HG03135 (cell line): ENCODE data around the gene FMN1.
A peak's percentile ranks its signal among the peaks of the same experiment; 100 is the strongest.

ENCODE experiments used
- ATAC-seq: cut with Tn5 transposase; IDR thresholded peaks from one replicate; pipeline ENCODE4 v1.9.1; 2021; ENCODE audit warnings: mild to moderate bottlenecking, moderate library complexity; ENCODE audit not compliant: unreplicated experiment

The FMN1 gene

GRCh38 chr15:33201491-33202231 lies 7.1 kb upstream of the FMN1 start:
- ATAC-seq = peak; percentile 84

DNA sequence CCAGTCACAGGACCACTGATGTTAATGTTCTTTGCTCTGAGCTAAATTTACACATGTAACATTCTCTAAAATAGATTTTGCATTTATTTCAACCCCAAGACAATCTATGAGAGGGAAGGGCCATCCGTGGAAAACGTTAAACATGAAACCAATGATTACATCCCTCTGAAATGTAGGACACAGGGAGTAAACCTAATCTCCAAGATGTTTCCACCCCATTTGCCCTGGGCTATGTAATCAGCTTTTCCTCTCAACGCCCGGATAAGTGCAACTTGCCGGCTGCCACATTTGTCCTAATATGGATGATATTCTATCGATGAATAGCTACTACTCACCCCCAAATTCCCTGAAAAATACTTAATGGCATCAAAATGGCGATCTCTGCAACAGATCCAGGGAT lies 6.4 kb upstream of the FMN1 start:
- no peak for ATAC-seq

DNA sequence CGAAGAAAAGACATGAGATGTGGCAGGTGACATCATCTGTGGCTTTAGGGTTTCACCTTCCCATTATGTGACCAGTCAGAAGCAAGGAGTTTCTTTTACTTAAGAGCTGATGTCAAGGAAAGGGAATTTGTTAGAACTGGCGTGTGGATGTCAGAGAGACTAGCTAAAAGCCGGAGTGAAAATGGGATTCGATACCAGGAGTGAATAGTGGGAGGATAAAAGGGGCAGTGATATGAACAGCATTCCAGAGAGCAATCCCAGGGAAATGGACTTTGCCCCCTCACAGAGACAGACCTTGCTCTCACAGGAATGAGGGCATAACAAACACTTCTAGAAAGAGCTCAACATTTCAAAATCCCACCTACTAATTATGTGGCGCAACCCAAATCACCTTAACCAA lies 5.9 kb upstream of the FMN1 start:
- ATAC-seq = no peak

DNA sequence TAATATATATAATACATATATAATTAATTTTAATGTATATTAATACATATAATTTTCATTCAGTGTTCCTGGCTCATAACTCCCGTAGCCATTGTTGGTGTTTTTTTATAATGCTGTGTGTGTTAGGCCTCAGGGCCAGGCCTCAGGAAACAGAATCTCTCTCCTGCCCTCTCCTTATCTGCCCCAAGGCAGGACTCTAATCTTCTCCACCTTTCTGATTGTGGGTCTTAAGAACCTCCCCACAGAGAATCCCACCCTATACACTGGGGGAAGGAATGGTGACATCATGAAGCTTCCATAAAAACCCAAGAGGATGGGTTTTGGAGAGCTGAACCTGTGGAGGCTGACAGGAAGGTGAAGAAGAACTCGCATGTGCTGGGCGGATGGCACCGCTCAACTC lies 4.0 kb upstream of the FMN1 start:
- no peak for ATAC-seq

DNA sequence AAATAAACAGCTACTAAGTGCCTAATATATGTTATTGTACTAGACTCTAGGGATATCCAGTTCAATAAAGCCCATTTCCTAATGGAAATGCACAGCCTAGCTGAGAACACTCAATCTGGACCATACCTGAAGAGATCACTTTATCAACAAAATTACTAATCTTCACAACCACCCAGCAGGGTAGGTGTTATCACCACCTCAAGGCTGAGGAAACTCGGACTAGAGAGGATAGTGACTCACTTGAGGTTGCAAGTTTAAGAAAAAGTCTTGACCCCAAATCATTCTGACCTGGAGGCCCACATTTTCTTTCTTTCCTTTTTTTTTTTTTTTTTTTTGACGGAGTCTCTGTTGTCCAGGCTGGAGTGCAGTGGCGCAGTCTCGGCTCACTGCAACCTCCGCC lies 3.1 kb upstream of the FMN1 start:
- no peak for ATAC-seq

DNA sequence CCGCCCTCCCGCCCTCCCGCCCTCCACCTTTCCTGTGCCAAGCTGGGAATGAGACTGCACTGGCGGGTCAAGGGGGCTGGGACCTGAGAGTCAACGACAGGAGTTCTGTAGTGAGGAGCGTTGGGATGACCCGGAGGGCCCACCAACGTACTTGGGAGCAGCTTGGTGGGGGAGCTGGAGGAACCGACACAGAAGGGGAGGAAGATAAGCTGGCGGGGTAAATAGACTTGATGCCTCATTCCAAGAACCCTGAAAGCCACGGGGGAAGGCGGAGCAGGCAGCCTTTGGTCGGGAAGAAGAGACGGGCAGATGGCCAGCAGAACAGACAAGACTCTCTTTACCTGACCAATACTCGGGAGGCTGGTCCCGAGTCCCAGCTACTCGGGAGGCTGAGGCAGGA lies 277 bp downstream of the FMN1 start:
- peak; percentile 11 for ATAC-seq

- no peak for ATAC-seq
Measured at GRCh38 chr15:33191591-33191990, 2.9 kb downstream of the FMN1 start.

DNA sequence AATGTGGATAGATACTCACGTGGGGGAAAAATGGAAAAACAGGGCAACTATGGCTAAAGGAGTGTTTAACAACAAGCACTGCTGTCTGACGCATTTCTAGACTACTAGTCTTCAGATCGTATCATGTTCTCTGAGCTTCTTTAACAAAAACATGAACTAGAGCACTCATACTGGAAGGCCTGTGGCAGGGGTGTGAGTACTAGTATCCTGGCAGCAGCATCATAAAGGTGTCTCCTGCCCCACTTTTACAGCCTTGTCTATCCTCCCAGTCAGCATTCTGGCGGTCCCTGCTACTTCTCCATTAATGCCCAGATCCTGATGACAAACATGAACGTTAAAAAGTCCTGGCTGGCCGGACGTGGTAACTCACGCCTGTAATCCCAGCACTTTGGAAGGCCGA lies 4.0 kb downstream of the FMN1 start:
- ATAC-seq = no peak

DNA sequence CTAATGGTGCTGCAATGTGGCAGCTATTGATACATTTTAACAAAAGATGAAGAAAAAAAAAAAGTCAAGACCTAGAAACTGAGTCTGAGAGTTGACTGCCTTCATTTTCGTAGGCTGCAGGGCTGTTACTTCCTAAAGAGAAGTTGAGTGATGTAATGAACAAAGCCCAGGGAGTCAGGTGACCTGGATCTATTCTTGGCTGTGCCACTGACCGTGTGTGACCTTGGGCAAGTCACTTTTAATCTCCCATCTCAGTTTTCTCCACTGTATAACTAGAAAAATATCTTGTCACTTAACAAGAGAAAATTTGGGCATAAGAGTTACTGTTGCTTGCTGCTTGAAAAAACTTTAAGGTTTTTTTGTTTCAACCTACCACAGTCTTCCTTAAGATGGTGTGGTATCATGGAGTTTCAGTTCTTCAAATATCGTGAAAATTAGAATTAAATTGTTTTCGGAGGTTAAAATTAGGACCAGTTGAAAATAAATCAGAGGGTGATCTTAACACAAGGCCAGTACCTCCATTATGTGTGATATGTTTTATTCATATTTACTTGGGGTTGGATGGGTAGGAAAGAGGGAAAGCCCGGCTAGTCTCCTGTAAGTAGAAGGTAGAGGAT lies 5.8 kb downstream of the FMN1 start:
- ATAC-seq = no peak

GRCh38 chr15:33188159-33188558 lies 6.4 kb downstream of the FMN1 start:
- ATAC-seq = no peak

DNA sequence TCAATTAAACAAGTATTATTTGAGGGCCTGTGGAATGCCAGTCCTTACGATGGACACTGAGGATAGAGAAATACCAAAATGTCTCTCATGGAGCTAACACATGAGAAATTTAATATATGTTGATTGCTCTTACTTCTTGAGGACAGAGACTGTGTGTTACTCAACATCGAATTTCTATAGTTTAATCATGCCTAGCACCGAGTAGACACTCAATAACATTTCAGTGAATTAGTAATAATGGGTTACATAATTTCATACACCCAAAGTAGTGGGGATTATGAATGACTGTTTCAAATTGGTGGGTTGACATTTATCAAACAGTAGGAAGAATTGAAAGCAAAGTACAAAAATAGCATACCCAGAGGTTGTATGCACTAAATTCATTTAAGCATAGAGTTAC lies 11.2 kb downstream of the FMN1 start:
- ATAC-seq = no peak

DNA sequence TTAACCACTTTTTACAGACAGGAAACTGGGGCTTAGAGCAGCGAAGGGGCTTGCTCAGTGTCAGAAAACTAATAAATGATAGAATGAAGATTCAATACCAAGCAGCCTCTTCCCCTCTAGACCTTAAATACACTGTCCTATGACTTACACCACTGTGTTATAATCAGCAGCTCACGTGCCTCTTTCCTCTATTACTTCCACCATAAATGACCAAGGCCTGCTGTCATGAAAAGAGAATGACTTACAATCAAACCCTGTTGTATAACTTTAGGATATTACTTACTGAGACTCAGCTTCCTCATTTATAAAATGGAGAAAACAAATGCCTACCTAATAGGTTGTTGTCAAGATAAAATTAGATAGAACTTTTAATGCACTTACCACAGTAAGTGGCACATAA lies 11.6 kb downstream of the FMN1 start:
- no peak for ATAC-seq

GRCh38 chr15:33182278-33182905 lies 12.1 kb downstream of the FMN1 start:
- no peak for ATAC-seq

- no peak for ATAC-seq
Measured at GRCh38 chr15:33179874-33180273, 14.6 kb downstream of the FMN1 start.

- no peak for ATAC-seq
Measured at GRCh38 chr15:33171202-33171601, 23.3 kb downstream of the FMN1 start.

DNA sequence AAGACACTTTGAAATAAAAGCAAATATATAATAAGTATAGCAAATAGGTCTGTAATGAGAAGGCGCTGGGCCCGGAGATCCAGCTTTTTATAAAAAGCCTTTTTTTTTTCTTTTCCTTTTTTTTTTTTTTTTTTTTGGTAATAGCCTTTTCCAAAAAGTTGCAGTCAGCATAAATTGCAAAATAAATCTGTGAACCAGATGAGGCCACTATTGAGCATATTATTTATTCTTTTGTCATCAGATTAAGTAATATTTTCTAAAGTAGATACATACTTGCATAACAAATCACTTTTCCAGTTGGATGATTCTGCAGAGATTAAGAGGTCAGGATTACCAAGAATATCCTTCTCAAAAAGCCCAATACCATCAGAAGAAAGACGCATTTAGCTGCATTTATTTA lies 24.9 kb downstream of the FMN1 start:
- no peak for ATAC-seq

GRCh38 chr15:33168444-33168843 lies 26.1 kb downstream of the FMN1 start:
- no peak for ATAC-seq

DNA sequence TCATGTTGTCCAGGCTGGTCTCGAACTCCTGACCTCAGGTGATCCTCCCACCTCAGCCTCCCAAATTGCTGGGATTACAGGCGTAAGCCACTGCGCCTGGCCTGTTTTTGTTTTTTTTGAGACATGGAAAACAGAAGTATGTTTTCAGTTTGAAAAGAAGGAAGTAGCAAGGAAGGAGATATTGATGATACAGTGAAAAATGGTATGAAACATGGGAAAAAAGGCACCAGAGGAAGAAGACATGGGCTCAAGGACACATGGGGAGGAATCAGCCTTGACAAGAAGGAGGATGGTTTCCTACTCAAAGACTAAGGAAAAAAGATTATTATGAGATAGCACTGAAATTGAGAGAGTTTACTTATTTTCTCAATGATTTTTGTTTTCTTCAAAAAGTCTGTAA lies 30.7 kb downstream of the FMN1 start:
- no peak for ATAC-seq

DNA sequence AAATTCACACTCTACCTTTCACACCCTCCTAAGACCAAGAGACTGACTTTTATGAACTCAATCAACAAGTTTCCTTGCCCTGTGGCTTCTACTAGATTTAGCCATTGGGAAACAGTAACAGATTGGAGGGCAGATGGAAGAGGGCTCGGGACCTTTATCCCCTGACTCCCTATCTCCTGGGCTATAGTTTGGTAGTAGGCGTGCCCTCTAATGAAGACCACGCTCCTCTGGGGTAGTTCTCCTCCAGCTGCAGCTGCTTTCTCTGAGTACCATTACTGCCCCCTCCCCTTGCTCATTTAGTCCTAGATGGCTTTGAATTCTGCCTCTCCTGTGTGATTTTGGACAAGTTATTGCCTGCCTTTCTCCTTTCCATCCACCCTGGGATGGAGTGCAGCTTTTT lies 33.3 kb downstream of the FMN1 start:
- no peak for ATAC-seq

DNA sequence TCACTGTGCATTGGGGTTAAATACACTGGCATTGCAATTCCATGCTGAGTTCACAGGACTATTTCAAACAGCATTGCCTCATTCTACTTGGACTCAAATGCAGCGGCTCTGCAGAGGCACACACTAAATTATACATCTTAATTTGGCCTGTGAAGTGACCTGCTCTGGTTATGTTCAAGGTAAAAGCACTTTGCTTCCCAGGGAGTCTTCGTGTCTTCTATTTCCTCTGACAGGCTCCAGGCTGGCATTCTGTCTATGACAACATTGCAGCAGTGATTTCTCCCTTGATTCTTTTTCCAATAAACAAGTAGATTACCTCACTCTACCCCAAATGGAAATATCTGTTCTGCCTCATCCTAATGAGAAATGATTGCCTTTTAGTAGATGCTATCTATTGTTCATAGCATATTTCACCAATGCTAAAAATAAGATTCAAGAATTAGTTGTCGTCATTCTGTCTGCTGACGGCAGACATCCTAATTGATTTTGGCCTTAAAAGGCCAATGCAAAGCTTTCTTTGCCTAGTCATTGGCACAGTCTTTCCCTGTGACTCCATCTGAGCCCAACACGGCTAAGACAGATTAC lies 33.8 kb downstream of the FMN1 start:
- ATAC-seq = no peak

GRCh38 chr15:33159726-33160453 lies 34.6 kb downstream of the FMN1 start:
- ATAC-seq = no peak
